ENCODE measurements around the gene NUP54.

The NUP54 gene

DNA sequence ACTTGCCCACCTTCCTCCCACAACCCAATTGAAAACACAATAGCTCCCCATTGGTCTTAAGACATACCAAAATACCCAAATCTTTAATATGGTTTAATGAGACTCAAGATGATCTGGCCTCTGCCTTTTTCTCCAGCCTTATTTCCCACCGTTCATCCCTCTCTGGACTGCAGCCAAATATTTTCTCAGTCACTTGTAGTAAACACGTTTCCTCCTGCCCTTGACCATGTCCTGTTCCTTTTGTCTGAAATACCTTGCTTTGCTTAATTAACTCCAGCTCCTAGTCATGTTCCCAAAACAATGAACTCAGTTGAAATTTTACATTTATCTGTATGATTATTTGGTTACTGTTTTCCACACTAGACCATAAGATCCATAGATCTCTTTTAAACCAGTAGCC, 8.4 kb upstream of the NUP54 start:
- CTCF ChIA-PET: interaction anchor here (1.5 kb wide), 1 partner anchor 222 kb away, joined by 3 read pairs; no protein-coding TSS in a partner anchor
- DNase-seq (ENCODE audit: extremely low spot score): no peak
- no peak for TF ChIP-seq ARNT (IDR thresholded peaks at IDR 0.05)
- TF ChIP-seq LEF1 (IDR thresholded peaks at IDR 0.05; ENCODE audit: borderline replicate concordance): no peak
- no peak for TF ChIP-seq BHLHE40 (IDR thresholded peaks at IDR 0.05; ENCODE audit: borderline replicate concordance)
- TF ChIP-seq ZNF384 (IDR thresholded peaks at IDR 0.05): no peak
- no peak for TF ChIP-seq FOXA1 (IDR thresholded peaks at IDR 0.05)
- no peak for TF ChIP-seq SP1 (IDR thresholded peaks at IDR 0.05)
- no peak for TF ChIP-seq SUZ12 (IDR thresholded peaks at IDR 0.05)
- no peak for TF ChIP-seq L3MBTL2 (conservative IDR thresholded peaks at IDR 0.05)
- no peak for TF ChIP-seq HDGF (IDR thresholded peaks at IDR 0.05; ENCODE audit: borderline replicate concordance)
- POLR2A ChIA-PET: no interaction called here

DNA sequence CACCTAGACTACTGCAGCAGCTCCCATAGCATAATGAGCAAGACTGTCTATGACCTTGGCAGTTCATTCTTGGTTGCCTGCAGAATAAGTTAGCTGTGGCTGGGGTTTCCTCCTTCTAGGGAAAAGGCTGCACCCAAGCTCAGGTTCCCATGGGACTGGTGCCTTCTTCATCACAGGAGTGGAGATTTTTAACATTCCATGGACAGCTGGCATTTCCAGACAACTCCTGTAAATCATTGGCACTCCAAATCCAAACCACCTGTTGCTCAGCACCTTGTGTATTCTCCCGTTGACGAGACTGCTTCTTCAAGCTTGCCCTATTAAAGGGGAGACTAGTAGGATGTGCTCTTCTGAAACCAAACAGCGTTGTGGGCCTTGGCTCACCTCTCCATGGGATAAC, 7.8 kb upstream of the NUP54 start:
- TF ChIP-seq FOXK2 (IDR thresholded peaks at IDR 0.05) (no peak), NFRKB (IDR thresholded peaks at IDR 0.05) (no peak), SUZ12 (IDR thresholded peaks at IDR 0.05) (no peak), SP1 (IDR thresholded peaks at IDR 0.05) (no peak), LEF1 (IDR thresholded peaks at IDR 0.05; ENCODE audit: borderline replicate concordance) (no peak), BHLHE40 (IDR thresholded peaks at IDR 0.05; ENCODE audit: borderline replicate concordance) (no peak), FOXM1 (IDR thresholded peaks at IDR 0.05; ENCODE audit: borderline replicate concordance) (no peak), L3MBTL2 (conservative IDR thresholded peaks at IDR 0.05) (no peak), HDGF (IDR thresholded peaks at IDR 0.05; ENCODE audit: borderline replicate concordance) (no peak), ELF4 (IDR thresholded peaks at IDR 0.05) (no peak), ZNF384 (IDR thresholded peaks at IDR 0.05) (no peak), CTBP1 (IDR thresholded peaks at IDR 0.05; ENCODE audit: borderline replicate concordance) (no peak), FOXA1 (IDR thresholded peaks at IDR 0.05) (no peak), ARNT (IDR thresholded peaks at IDR 0.05) (no peak), TARDBP (IDR thresholded peaks at IDR 0.05) (no peak)
- TF ChIP-seq, protein P1, sequence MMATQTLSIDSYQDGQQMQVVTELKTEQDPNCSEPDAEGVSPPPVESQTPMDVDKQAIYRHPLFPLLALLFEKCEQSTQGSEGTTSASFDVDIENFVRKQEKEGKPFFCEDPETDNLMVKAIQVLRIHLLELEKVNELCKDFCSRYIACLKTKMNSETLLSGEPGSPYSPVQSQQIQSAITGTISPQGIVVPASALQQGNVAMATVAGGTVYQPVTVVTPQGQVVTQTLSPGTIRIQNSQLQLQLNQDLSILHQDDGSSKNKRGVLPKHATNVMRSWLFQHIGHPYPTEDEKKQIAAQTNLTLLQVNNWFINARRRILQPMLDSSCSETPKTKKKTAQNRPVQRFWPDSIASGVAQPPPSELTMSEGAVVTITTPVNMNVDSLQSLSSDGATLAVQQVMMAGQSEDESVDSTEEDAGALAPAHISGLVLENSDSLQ (IDR thresholded peaks at IDR 0.05): no peak
- ChIA-PET CTCF (interaction anchor here (1.5 kb wide), 1 partner anchor 222 kb away, joined by 3 read pairs; no protein-coding TSS in a partner anchor), POLR2A (no interaction called here)

DNA sequence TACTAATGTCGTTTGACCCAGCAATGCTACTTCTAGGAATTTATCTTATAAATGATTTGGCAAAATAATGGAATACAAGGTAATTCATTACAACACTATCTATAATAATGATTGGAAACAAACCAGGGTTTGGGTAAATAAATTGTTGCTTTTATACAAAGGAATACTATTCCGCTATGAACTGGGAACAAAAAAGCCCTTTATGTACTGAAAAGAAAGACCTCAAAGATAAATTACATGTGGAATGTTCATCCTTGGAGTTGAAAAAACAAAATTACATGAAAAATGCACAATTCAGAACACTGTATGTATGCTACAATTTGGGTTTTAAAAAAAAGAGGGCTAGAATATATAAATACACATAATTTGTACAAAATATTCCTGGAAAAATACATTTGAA, 5.2 kb upstream of the NUP54 start:
- no peak for TF ChIP-seq SP1 (IDR thresholded peaks at IDR 0.05)
- no peak for TF ChIP-seq LEF1 (IDR thresholded peaks at IDR 0.05; ENCODE audit: borderline replicate concordance)
- TF ChIP-seq L3MBTL2 (conservative IDR thresholded peaks at IDR 0.05): no peak
- TF ChIP-seq, protein P1 (IDR thresholded peaks at IDR 0.05): no peak
- CTCF ChIA-PET: no interaction called here
- POLR2A ChIA-PET: no interaction called here
- DNase-seq (ENCODE audit: extremely low spot score): no peak

More for the DNA sequence above, 7.8 kb upstream of the NUP54 start:
- DNase-seq (ENCODE audit: extremely low spot score): no peak

DNA sequence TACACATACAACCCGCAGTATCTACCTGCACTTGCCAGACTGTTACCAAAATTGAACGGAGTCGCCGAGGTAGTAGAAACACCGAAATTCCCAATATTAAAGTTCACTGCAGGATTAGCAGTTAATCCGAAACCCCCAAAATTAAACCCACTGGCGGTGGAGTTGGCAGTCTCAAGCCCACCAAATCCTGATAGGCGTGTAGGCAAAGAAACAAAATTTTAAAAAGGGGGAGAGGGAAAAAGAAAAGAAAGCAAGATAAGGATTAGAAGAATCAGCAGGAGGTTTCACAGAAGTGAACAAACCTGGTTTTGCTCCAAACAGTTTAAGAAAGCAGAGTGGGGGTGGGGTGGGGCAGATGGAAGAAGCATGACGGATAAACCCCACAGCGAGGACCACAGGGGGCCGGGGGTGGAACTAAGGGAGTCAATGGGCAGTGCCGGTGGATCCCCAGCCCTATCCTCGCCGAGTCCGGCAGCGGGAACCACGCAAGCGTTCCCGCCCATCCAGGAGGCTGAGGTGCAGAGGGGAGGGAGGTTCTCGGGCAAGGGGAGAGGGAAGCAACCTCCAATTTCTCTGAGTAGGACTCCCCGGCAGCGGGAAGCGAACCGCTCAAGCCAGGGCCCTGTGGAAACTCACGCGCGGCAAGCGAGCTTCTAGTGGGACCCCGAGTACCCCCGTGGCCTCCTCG, 599 bp downstream of the NUP54 start:
- ChIA-PET CTCF (no interaction called here), POLR2A (interaction anchor here (0.6 to 1.4 kb wide), 15 partner anchors 15 to 438 kb away, joined by 3 to 5 read pairs (median 3); partner anchors contain the start of gene SDAD1)
- peak; percentile 90 for DNase-seq (ENCODE audit: extremely low spot score)
- TF ChIP-seq ZNF384 (IDR thresholded peaks at IDR 0.05) (no peak), TARDBP (IDR thresholded peaks at IDR 0.05) (no peak), NFRKB (IDR thresholded peaks at IDR 0.05) (no peak), ELF4 (IDR thresholded peaks at IDR 0.05) (no peak), BHLHE40 (IDR thresholded peaks at IDR 0.05; ENCODE audit: borderline replicate concordance) (no peak), ARNT (IDR thresholded peaks at IDR 0.05) (no peak), CTBP1 (IDR thresholded peaks at IDR 0.05; ENCODE audit: borderline replicate concordance) (no peak), HDGF (IDR thresholded peaks at IDR 0.05; ENCODE audit: borderline replicate concordance) (no peak), LEF1 (IDR thresholded peaks at IDR 0.05; ENCODE audit: borderline replicate concordance) (no peak), SUZ12 (IDR thresholded peaks at IDR 0.05) (no peak), FOXA1 (IDR thresholded peaks at IDR 0.05) (no peak), SP1 (IDR thresholded peaks at IDR 0.05) (no peak)
- TF ChIP-seq, protein P1 (IDR thresholded peaks at IDR 0.05): no peak

DNA sequence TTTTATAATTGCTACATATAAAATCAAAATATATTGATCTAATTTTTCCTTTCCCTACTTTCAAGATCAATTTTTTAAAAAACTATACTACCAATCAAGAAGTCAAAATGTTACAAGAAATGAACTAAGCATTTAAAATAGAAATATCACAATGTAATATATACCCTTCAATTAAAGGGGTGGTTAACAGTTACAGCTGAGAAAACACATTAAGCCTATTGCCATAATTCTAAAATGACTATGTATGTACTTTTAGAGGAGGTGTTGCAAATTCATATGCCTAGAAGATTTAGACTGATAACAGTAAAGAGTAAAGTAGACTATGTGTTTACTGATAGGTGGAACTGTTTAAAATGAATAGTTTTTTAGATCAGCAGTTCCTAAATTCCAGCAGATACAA, 3.7 kb downstream of the NUP54 start:
- CTCF ChIA-PET: no interaction called here

More for the DNA sequence above, 3.7 kb downstream of the NUP54 start:
- DNase-seq (ENCODE audit: extremely low spot score): no peak
- TF ChIP-seq ARNT (IDR thresholded peaks at IDR 0.05) (no peak), HDGF (IDR thresholded peaks at IDR 0.05; ENCODE audit: borderline replicate concordance) (no peak), SP1 (IDR thresholded peaks at IDR 0.05) (no peak), BHLHE40 (IDR thresholded peaks at IDR 0.05; ENCODE audit: borderline replicate concordance) (no peak), LEF1 (IDR thresholded peaks at IDR 0.05; ENCODE audit: borderline replicate concordance) (no peak), TARDBP (IDR thresholded peaks at IDR 0.05) (no peak), ZNF384 (IDR thresholded peaks at IDR 0.05) (no peak), FOXK2 (IDR thresholded peaks at IDR 0.05) (no peak), L3MBTL2 (conservative IDR thresholded peaks at IDR 0.05) (no peak), CTBP1 (IDR thresholded peaks at IDR 0.05; ENCODE audit: borderline replicate concordance) (no peak), NFRKB (IDR thresholded peaks at IDR 0.05) (no peak), FOXM1 (IDR thresholded peaks at IDR 0.05; ENCODE audit: borderline replicate concordance) (no peak), SUZ12 (IDR thresholded peaks at IDR 0.05) (no peak)
- TF ChIP-seq, protein P1 (IDR thresholded peaks at IDR 0.05): no peak
- POLR2A ChIA-PET: no interaction called here
